ENCODE data around the gene TRERF1. TPM values are rescaled to one million over a fixed set of nuclear protein-coding genes. Genes with fewer than 3 reads are reported as not detected.

The TRERF1 gene
- total RNA-seq, 4 donors from 2014 or later = 2.5 to 8.0 (median 3.4) TPM

DNA sequence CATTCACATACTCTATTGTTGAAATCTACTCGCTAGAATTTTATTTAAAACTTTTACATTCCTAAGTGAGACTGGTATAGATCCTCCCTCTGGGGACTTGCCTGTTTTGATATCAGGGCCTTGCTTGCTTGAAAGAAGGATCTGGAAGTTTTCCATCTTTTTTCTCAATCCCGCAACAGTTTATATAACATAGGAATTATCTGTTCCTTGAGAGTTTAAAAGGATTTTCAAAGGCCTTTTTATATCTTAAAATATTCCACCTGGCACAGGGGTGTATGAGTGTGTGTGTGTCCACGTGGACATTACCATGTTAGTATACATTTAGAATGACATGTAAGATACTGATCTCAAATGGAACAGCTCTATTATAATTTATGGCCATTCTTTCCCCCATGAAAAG, 96.3 kb downstream of the TRERF1 start:
- no peak overlapping the region for H3K27ac ChIP-seq
- 73 to 77% methylated on average over 3 of the region's 3 CpGs for WGBS, 2 donors (ENCODE audit: low coverage in 1 of 2)
- H3K4me3 ChIP-seq = no peak overlapping the region
- H3K36me3 ChIP-seq = no peaks in the 10 kb centered on the region
- in situ Hi-C loops (cut with MboI; ENCODE audit: low pct_ligation_motif_present in 1 of 4, low pct_unique_long_range_greater_than_20kb in 1 of 4, low sequenced_read_pairs in 3 of 4) = no loop called here
- intact Hi-C loops (cut with DNase I; ENCODE audit: low total_unique reads) = no loop called here
- H3K9me3 ChIP-seq = no peaks in the 10 kb centered on the region
- no peak for DNase-seq
- H3K27me3 ChIP-seq = no peaks in the 10 kb centered on the region
- TF ChIP-seq POLR2AphosphoS5 (IDR thresholded peaks at IDR 0.05) = no peak
- no peak for TF ChIP-seq EP300 (IDR thresholded peaks at IDR 0.05; ENCODE audit: low read depth)
- TF ChIP-seq CTCF (IDR thresholded peaks at IDR 0.05) = no peak
- TF ChIP-seq POLR2A (IDR thresholded peaks at IDR 0.05) = no peak
- H3K4me1 ChIP-seq = no peaks in the 10 kb centered on the region

DNA sequence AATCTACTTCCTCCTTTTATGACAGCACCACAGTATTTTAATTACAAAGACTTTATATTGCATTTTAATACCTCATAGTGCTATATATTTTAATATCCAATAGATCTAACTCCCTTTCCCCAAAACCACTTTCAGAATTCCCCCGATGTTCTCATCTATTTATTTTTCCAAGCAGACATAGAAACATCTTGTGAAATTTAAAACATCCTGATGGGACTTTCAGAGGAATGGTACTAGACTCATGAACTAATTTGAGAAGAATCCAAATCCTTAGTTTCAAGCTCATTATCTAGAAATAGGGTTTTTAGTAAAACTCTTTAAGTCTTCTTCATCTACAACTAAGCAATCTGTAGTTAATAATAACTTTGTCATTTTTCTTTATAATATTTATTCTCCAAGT, 97.0 kb downstream of the TRERF1 start:
- Histone ChIP-seq H3K27me3 (no peaks in the 10 kb centered on the region), H3K27ac (no peak overlapping the region), H3K4me3 (no peak overlapping the region), H3K36me3 (no peaks in the 10 kb centered on the region), H3K9me3 (no peaks in the 10 kb centered on the region), H3K4me1 (no peaks in the 10 kb centered on the region)
- TF ChIP-seq POLR2AphosphoS5 (IDR thresholded peaks at IDR 0.05) (no peak), POLR2A (IDR thresholded peaks at IDR 0.05) (no peak), CTCF (IDR thresholded peaks at IDR 0.05) (no peak), EP300 (IDR thresholded peaks at IDR 0.05; ENCODE audit: low read depth) (no peak)
- in situ Hi-C loops (cut with MboI; ENCODE audit: low pct_ligation_motif_present in 1 of 4, low pct_unique_long_range_greater_than_20kb in 1 of 4, low sequenced_read_pairs in 3 of 4) (no loop called here), intact Hi-C loops (cut with DNase I; ENCODE audit: low total_unique reads) (no loop called here)
- no peak for DNase-seq
- whole genome bisulfite sequencing, 2 donors (ENCODE audit: low coverage in 1 of 2) = 76 to 89% methylated on average over 1 of the region's 1 CpG

DNA sequence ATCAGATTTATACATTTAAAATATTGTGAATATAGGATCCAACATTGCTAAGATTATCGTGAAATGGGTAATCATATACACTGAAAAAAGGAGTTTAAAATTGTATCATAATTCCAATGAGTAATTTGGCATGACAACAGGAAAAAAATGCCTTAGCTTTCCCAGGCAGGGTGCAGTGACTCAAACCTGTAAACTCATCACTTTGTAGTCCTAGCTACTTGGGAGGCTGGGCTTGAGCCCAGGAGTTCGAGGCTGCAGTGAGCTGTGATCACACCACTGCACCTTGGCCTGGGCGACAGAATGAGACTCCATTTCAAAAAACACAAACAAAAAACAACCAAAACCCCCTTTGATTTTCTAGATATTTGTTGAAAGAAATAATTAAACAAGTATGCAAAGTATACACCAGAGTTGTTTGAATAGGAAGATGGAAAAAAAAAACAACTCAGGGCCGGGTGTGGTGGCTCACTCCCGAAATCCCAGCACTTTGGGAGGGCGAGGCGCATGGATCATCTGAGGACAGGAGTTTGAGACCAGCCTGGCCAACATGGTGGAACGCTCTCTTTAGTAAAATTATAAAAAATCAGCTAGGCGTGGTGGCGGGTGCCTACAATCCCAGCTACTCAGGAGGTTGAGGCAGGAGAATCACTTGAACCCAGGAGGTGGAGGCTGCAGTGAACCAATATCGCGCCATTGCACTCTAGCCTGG, 98.7 kb downstream of the TRERF1 start:
- Histone ChIP-seq H3K9me3 (no peaks in the 10 kb centered on the region), H3K27me3 (no peaks in the 10 kb centered on the region), H3K4me3 (no peak overlapping the region), H3K36me3 (no peaks in the 10 kb centered on the region), H3K27ac (no peak overlapping the region), H3K4me1 (no peaks in the 10 kb centered on the region)
- TF ChIP-seq POLR2A (IDR thresholded peaks at IDR 0.05) = no peak
- no peak for TF ChIP-seq EP300 (IDR thresholded peaks at IDR 0.05; ENCODE audit: low read depth)
- TF ChIP-seq CTCF (IDR thresholded peaks at IDR 0.05) = no peak
- TF ChIP-seq POLR2AphosphoS5 (IDR thresholded peaks at IDR 0.05) = no peak
- intact Hi-C loops (cut with DNase I; ENCODE audit: low total_unique reads) (no loop called here), in situ Hi-C loops (cut with MboI; ENCODE audit: low pct_ligation_motif_present in 1 of 4, low pct_unique_long_range_greater_than_20kb in 1 of 4, low sequenced_read_pairs in 3 of 4) (no loop called here)
- DNase-seq = no peak
- 95% methylated on average over 10 to 12 of the region's 12 CpGs for WGBS, 2 donors (ENCODE audit: low coverage in 1 of 2)

DNA sequence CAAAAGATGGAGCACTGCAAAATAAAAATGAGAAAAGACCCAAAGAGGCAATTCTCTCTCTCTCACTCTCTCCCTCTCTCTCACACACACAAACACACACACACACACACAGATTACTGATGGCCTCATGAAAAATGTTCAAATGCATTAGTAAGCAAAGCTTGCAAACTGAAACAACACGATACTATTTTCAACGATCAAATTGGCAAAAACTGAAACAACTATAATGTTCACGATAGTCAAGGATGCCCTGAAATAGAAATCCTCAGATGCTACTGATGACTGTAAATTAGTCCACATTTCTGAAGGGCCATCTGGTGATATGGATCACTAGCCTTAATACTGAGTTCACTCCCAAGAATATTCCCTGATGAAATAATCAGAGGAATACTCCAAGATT, 100.8 kb downstream of the TRERF1 start:
- Histone ChIP-seq H3K36me3 (no peaks in the 10 kb centered on the region), H3K27ac (no peak overlapping the region), H3K9me3 (no peaks in the 10 kb centered on the region), H3K4me1 (no peaks in the 10 kb centered on the region), H3K4me3 (no peak overlapping the region), H3K27me3 (no peaks in the 10 kb centered on the region)
- intact Hi-C loops (cut with DNase I; ENCODE audit: low total_unique reads) (loop anchor here (1.0 kb wide), 1 partner anchor 44 kb away; no protein-coding TSS in a partner anchor), in situ Hi-C loops (cut with MboI; ENCODE audit: low pct_ligation_motif_present in 1 of 4, low pct_unique_long_range_greater_than_20kb in 1 of 4, low sequenced_read_pairs in 3 of 4) (no loop called here)
- no peak for TF ChIP-seq POLR2A (IDR thresholded peaks at IDR 0.05)
- no peak for TF ChIP-seq EP300 (IDR thresholded peaks at IDR 0.05; ENCODE audit: low read depth)
- no peak for TF ChIP-seq POLR2AphosphoS5 (IDR thresholded peaks at IDR 0.05)
- TF ChIP-seq CTCF (IDR thresholded peaks at IDR 0.05) = no peak
- WGBS, 2 donors (ENCODE audit: low coverage in 1 of 2) = 83 to 87% methylated on average over 3 of the region's 3 CpGs
- DNase-seq = no peak

Measured in transverse colon (tissue), 4 donors.